GM18517 (cell line): ENCODE results near the gene KCNN1.
"Not testable (repeated sequence)": the region's sequence is repeated elsewhere in the genome, so short reads cannot be mapped to it uniquely, and the experiment has no call there.

Source experiments
- ATAC-seq: cut with Tn5 transposase; IDR thresholded peaks from one replicate; pipeline ENCODE4 v1.9.1; 2021; ENCODE audit warnings: mild to moderate bottlenecking, moderate library complexity; ENCODE audit not compliant: unreplicated experiment

KCNN1 gene

GRCh38 chr19:17999684-18000479 is 33.0 kb downstream of the KCNN1 start:
- ATAC-seq = no peak

GRCh38 chr19:18000480-18000914 is 33.6 kb downstream of the KCNN1 start:
- no peak for ATAC-seq

DNA sequence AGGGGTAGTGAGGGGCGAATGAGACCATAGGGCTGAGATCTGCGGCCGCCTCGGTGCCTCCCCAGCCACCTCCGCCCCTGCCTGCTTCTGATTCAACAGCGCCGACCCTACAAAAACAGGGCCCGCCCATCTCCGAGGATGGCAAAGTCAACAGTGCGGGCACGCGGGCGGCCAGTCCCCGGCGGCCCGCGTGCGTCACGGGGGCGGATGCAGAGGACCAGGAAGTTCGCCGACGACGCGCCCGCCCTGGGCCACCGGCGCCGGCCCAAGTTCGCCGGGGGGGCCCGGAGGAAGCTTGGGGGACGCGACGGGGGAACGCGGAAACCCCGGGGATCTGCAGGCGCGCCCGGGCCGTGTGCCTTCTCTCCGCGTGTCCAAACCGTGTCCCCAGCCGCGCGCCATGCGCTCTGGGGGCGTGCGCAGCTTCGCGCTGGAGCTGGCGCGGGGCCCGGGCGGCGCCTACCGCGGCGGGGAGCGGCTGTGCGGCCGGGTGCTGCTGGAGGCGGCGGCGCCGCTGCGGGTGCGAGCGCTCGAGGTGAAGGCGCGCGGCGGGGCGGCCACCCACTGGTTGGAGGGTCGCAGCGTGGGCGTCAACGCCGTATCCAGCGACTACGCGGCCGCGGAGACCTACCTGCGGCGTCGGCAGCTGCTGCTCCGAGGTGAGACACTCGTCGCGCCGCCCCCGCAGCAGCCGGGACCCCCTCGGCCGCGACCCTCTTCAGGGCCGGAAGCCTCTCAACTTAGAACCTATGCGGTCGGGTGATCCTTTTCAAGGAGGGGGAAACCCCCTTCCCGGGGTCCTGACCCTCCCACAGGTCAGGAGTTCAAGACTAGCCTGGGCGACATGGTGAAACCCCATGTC is 34.2 kb downstream of the KCNN1 start:
- peak; percentile 63 for ATAC-seq

GRCh38 chr19:18001777-18002345 is 35.0 kb downstream of the KCNN1 start:
- ATAC-seq = no peak

DNA sequence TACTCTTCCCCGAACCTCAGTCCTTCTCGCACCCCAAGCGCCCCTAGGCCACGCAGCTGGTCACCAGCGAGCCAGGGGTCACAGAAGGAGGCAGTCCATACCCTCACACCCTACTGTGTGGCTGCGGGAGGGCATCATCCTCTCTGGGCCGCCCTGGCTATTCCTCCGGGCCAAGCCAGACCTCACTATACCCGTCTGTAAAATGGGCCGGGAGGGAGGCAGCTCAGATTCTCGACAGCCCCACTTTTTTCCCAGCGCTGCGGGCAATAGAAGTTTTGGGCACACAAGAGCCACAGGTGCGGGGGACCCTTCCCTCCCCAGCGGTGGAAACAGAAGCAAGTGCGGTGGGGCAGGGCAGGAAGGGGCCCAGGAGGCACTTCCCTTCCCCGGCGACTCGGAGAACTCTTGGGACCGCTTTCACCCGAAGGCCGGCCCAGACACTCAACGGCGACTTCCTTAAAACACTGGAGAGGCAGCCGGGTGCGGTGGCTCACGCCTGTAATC is 35.5 kb downstream of the KCNN1 start:
- no peak for ATAC-seq

DNA sequence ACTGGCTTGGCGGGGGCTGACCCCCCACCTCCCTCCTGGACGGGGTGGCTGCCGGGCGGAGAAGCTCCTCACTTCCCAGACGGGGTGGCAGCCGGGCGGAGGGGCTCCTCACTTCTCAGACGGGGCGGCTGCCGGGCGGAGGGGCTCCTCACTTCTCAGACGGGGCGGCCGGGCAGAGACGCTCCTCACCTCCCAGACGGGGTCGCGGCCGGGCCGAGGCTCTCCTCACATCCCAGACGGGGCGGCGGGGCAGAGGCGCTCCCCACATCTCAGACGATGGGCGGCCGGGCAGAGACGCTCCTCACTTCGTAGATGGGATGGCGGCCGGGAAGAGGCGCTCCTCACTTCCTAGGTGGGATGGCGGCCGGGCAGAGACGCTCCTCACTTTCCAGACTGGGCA is 38.8 kb downstream of the KCNN1 start:
- not testable (repeated sequence) for ATAC-seq

DNA sequence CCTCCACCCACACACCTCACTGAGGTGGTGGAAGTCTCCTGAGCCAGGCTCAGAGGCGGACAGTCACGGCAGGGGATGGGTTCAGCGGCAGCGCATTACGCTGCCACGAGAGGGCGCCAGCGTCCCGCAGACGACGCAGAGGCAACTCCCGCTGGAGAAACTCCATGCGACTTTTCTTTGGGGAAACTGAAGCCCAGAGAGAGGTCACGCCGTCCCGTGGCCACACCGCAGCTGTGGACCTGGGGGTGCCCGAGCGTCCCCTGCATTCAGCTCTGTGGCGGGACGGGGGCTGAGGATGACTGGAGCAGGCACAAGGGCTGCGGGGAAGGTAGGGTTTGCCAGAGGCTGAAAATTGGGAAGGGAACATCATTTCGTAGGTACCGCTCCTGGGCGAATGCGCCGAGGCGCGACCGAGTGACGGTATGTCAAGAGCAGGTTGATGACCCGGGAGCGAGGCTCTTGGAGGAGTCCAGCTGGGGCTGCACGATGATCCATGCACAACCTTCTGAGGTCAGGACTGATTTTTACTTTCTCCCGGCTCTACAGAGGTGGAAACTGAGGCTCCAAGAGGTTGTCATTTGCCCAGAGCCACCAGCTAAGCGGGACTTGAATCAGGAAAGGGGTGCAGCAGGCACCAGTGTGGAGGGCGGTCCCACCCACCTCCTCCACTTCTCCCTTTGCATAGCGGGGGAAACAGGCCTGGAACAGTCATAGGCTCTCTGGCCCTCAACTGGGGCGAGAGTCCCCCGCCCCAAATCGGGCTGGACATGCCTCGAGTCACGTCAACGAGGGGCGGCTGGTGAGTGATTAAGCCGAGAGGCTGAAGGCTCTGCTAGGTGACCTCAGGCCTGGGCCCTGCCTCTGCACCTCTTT is 40.4 kb downstream of the KCNN1 start:
- no peak for ATAC-seq

GRCh38 chr19:18007917-18008673 is 41.2 kb downstream of the KCNN1 start, which contains the start of gene ARRDC2:
Gene ARRDC2 (plus strand): TSS chr19:18008170. CDS start chr19:18008311, 141 bp downstream.
- ATAC-seq = no peak

DNA sequence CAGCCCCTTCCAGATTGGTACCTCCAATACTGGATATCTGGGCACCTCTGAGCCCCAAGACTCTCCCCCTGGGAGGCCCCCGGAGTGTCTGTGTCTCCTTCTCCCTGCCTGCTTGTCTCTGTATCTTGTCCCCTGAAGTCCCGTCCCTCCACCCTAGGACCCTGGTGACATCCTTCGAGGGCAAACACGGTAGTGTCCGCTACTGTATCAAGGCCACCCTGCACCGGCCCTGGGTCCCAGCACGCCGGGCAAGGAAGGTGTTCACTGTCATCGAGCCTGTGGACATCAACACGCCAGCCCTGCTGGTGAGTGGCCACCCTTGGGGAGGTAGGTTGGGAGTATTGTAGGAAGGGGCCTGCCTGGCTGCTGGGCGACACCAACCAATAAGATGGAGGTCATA is 41.9 kb downstream of the KCNN1 start:
- no peak for ATAC-seq

DNA sequence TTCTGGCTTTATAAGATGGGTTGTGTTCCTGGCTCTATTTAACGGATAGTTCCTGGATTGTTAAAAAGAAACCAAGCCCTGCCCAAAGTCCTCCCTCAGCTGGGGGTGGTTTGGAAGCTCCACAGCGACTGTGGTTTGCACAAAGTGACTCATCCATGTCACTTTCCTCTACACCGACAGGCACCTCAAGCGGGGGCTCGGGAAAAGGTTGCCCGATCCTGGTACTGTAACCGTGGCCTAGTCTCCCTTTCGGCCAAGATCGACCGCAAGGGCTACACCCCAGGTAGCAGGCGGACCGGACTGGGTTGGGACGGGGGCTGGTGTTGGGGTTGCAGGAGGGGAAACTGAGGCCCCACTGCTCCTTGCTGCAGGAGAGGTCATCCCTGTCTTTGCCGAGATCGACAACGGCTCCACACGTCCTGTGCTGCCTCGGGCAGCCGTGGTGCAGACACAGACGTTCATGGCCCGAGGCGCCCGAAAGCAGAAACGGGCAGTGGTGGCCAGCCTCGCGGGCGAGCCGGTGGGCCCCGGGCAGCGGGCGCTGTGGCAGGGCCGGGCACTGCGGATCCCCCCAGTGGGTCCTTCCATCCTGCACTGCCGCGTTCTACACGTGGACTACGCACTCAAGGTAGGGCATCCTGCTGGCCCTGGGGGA is 42.6 kb downstream of the KCNN1 start:
- no peak for ATAC-seq

- ATAC-seq = no peak
Measured at GRCh38 chr19:18010149-18010548, 43.2 kb downstream of the KCNN1 start.

- ATAC-seq = no peak
Measured at GRCh38 chr19:18013210-18014111, 46.6 kb downstream of the KCNN1 start.

DNA sequence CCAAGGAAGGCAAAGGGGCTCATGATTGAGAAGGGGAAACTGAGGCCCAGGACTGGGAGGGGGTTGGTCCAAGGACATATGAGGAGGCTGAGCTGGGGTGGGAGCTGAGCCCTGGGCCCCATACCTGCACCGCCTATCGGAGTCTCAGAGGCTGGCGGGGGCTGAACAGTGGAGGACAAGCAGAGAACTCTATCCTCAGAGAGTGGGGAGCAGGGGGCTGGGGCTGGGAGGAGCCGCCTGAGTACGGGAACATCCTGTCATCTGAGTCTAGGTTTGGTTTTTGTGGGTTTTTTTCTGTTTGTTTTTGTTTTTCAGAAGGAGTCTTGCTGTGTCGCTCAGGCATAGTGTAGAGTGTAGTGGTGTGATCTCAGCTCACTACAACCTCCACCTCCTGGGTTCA is 47.3 kb downstream of the KCNN1 start:
- ATAC-seq = no peak

DNA sequence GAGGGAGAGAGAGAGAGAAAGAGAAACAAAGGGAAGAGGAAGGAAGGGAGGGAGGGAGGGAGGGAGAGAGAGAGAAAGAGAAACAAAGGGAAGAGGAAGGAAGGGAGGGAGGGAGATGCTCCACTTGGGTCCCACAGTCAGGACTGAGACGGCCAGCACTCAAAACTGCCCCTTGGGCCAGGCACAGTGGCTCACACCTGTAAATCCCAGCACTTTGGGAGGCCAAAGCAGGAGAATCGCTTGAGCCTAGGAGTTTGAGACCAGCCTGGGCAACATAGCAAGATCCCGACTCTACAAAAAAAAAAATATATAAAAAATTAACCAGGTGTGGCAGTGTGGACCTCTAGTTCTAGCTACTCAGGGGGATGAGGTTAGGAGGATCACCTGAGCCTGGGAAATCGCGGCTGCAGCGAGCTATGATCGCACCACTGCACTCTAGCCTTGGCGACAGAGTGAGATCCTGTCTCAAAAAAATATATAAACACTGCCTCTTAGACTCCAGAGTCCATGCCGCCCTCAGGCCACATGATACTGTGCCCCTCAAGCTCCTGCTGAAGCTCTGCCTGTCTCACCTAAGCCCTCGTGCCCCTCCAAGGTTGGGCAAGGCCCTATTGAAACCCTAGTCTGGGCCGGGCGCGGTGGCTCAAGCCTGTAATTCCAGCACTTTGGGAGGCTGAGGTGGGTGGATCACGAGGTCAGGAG is 49.5 kb downstream of the KCNN1 start:
- no peak for ATAC-seq

- no peak for ATAC-seq
Measured at GRCh38 chr19:18017275-18018083, 50.6 kb downstream of the KCNN1 start.

DNA sequence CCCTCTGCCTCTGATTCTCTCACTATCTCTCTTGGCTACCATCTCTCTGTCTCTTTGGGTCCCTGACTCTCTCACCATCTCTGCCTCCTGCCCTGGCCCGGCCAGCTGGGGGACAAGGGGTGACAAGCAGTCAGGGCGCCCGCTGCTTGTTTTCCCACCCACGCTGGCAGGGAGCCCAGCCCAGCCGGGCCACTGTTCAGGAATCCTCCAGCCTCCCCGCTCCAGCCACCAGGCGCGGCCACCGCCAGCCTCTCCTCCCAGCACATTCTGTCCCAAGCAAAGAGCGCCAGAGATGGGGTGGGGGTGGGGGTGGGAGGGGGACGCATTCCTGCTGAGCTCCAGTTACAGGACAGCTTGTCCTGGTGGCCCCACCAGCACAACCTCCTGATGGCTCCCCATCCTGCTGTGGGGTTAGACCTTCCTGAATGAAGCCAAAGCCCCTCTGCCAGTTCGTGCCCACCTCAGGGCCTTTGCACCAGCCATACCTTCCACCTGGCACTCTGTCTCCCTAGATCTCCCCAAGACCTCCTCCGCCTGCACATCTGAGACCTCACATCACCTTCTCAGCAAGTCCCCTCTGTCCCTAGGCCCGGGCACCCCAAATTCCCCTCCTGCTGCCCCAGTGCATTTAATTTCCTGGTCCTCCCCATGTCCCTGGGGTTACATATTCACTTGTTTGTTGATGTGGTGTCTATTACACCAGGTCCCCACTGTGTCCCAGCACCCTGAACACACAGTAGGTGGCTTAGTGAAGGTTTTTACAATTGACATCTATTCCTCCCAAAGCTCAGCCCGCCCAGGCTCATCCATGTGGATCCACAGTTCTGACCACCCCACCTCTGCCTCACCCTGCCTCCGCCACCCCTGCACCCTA is 53.5 kb downstream of the KCNN1 start:
- no peak for ATAC-seq
